GM21360 (cell line): ENCODE data around the gene KDM6A.
A peak's percentile ranks its signal among the peaks of the same experiment; 100 is the strongest.
"Not testable (repeated sequence)": the region's sequence is repeated elsewhere in the genome, so short reads cannot be mapped to it uniquely, and the experiment has no call there.

Experiments
- ATAC-seq: cut with Tn5 transposase; IDR thresholded peaks from one replicate; pipeline ENCODE4 v1.9.1; 2021; ENCODE audit warnings: mild to moderate bottlenecking, moderate library complexity; ENCODE audit not compliant: unreplicated experiment

Gene KDM6A

GRCh38 chrX:44954562-44954961 is 81.6 kb downstream of the KDM6A start:
- ATAC-seq = no peak

GRCh38 chrX:44957848-44958247 is 84.9 kb downstream of the KDM6A start:
- ATAC-seq = no peak

- ATAC-seq = no peak
These were observed 85.5 kb downstream of the KDM6A start for GRCh38 chrX:44958480-44958879.

DNA sequence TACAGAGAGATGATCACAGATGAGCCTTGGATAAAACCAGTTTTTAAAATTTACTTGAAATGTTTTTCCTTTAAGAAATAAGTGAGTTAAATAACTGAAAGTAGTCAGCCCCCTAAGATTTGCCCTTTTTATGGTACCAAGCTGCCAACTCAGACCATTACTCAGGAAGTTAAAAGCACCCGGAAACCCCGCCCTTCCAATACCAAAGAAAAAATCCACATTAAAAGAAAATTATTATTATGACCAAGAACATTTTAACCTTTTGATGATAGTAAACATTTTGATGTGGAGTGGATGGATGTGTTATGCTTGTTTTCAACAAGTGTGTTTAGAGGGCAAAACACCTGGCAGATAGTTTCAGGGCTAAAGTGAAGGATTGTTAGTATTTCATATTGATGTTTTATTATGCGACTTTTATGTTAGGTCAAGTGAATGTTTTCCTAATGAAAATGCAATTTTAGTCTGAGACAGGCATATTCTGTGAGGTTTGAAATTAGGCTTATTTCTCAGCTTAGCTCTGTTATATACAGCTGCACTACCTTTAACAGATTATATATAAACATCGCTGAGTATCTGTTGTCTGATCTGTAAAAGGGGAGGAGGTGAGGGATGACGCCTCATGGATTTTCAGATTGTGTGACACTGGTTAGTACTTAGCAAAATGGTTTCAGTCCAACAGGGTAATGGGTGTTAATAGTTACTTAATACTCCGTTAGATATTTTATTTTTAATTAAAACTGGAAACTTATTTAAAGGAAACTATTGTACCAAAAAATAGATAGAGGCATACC is 89.0 kb downstream of the KDM6A start:
- no peak for ATAC-seq

DNA sequence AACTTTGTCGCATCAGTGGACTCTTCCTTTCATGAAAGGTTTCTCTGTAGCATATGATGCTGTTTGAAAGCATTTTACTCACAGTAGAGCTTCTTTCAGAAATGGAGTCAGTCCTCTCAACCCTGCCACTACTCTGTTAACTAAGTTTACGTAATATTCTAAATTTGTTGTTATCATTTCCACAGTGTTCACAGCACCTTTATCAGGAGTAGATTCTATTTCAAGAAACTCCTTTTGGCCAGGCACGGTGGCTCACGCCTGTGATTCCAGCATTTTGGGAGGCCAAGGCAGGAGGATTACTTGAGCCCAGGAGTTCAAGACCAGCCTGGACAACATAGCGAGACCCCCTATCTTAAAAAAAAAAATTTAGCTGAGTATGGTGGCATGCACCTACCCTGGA is 90.0 kb downstream of the KDM6A start:
- no peak for ATAC-seq

- no peak for ATAC-seq
These were observed 94.2 kb downstream of the KDM6A start for GRCh38 chrX:44967221-44967620.

DNA sequence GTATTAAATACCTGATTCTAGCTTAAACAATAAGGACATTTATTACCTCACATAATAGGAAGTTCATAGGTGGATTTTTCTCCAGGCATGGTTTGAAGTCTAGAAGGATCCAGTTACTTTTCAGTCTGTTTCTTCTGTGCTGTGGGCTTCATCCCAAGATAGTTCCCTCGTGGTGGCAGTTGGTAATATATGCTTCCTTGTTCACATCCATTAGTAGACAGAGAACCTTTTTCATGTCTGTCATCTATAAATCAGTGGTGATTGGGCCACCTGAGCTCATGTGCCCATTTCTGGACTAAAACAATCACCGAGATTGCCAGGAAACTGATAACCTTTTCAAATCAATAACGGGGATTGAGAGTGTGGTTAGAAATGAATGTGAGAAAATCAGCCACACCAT is 97.7 kb downstream of the KDM6A start:
- no peak for ATAC-seq

- ATAC-seq = no peak
These were observed 98.7 kb downstream of the KDM6A start for GRCh38 chrX:44971674-44972073.

DNA sequence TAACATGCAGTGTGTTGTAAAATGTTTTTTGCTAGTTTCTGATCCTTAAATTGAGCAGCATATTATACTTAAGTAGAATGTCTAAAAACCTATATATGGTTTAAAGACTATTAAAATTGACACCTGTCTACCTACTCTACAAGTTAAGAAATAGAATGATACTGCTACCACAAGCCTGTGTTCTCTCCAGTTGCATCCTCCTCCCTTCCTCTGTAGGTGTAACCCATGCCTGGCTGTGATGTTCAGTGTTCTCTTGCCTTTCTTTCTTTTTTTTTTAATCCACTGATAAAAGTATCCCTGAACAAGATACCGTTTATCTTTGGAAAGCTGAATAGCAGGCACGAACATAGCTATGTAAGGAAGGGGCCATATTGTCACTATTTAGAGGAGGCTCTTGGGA is 99.1 kb downstream of the KDM6A start:
- ATAC-seq = no peak

DNA sequence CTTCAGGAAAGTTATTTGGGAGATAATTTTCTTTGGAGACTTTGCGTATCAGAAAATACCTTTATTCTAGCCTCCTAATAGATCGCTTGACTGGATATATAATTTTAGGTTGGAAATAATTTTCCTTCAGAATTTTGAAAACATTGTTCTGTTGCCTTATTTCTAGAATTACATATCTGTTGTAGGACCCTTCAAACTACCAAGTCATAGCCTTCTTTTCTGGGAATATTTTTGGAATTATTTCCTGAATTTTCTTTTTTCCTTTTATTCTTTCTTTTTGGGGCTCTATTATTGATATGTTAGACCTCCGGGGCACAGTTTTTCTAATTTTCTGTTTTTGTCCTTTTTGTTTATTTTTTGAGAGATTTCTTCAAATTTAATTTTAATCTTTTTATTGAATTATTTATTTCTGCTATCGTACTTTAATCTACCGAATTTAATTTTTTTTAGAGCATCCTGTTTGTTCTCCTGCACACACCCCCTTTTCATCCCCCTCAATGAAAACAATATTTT is 100.5 kb downstream of the KDM6A start:
- ATAC-seq = no peak

GRCh38 chrX:44974451-44974850 is 101.5 kb downstream of the KDM6A start:
- ATAC-seq = no peak

GRCh38 chrX:44975666-44976263 is 102.8 kb downstream of the KDM6A start:
- ATAC-seq = no peak

DNA sequence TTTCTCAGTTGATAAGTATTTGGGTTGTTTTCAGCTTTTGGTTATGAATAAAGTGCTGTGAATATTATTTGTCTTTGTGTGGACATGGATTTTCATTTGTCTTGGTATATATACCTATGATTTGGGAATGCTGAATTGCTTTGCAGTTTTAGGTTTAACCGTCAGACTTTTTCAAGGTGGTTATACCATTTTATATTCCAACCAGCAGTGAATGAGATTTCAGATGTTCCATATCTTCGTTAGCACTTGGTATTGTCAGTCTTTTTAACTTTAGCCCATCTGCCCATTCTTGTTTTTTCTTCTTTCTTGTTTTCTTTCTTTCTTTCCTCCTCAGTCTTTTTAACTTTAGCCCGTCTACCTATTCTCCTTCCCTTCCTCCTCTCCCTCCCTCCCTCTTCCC is 106.0 kb downstream of the KDM6A start:
- no peak for ATAC-seq

- ATAC-seq = no peak
These were observed 107.4 kb downstream of the KDM6A start for GRCh38 chrX:44980403-44980802.

GRCh38 chrX:44980883-44981282 is 107.9 kb downstream of the KDM6A start:
- ATAC-seq = no peak

- no peak for ATAC-seq
These were observed 117.2 kb downstream of the KDM6A start for GRCh38 chrX:44989995-44990770.

GRCh38 chrX:44992775-44993174 is 119.8 kb downstream of the KDM6A start:
- no peak for ATAC-seq

- ATAC-seq = no peak
These were observed 123.3 kb downstream of the KDM6A start for GRCh38 chrX:44996277-44996676.

DNA sequence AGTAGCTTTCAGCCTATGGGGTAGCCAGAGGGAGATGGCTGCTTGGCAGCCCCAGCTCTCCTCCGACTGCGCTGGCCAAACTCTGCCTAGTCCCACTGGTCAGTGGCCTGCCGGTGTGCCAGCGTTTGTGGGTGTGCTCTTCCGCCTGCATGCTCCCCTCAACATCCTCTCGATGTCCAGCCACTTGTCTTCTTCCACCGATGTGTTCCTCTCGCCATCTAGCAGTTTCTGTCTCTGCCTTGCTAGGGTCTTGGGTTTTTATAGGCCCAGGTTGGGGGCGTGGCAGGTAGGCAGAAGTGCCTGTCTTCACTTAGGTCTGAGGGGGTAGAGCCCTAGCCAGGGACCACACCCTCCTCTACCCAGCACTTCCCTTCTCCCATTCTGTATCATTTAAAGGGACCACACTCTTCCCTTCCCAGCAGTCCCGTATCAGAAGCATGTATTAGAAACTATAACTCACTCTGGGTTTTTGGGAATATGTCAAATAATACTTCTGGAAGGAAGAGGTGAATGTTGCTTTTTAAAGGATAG is 124.4 kb downstream of the KDM6A start:
- ATAC-seq = no peak

- ATAC-seq = peak; percentile 62
These were observed 124.9 kb downstream of the KDM6A start for GRCh38 chrX:44997888-44998287.

- not testable (repeated sequence) for ATAC-seq
These were observed 126.2 kb downstream of the KDM6A start for GRCh38 chrX:44999237-44999636.
